ENCODE measurements around the gene DIP2C.
"Not testable (repeated sequence)": the region's sequence is repeated elsewhere in the genome, so short reads cannot be mapped to it uniquely, and the experiment has no call there.

DIP2C gene

GRCh38 chr10:550665-551372, 138.6 kb downstream of the DIP2C start:
- DNase-seq, result no peak

GRCh38 chr10:549391-549790, 140.1 kb downstream of the DIP2C start:
- no peak for DNase-seq

- no peak for DNase-seq
These were observed 141.1 kb downstream of the DIP2C start for GRCh38 chr10:548238-548901.

GRCh38 chr10:547591-548081, 141.8 kb downstream of the DIP2C start:
- peak; percentile 41 for DNase-seq

- no peak for DNase-seq
These were observed 142.4 kb downstream of the DIP2C start for GRCh38 chr10:546971-547590.

GRCh38 chr10:546451-546850, 143.0 kb downstream of the DIP2C start:
- DNase-seq, result no peak

GRCh38 chr10:543862-544822, 145.3 kb downstream of the DIP2C start:
- DNase-seq, result no peak

- no peak for DNase-seq
These were observed 146.3 kb downstream of the DIP2C start for GRCh38 chr10:543131-543530.

GRCh38 chr10:541750-542371, 147.6 kb downstream of the DIP2C start:
- peak; percentile 5 for DNase-seq

GRCh38 chr10:541041-541440, 148.4 kb downstream of the DIP2C start:
- DNase-seq, result no peak

GRCh38 chr10:538895-539294, 150.6 kb downstream of the DIP2C start:
- no peak for DNase-seq

GRCh38 chr10:536935-537334, 152.5 kb downstream of the DIP2C start:
- no peak for DNase-seq

GRCh38 chr10:536371-536925, 153.0 kb downstream of the DIP2C start:
- DNase-seq, result no peak

GRCh38 chr10:535952-536351, 153.5 kb downstream of the DIP2C start:
- no peak for DNase-seq

GRCh38 chr10:535051-535450, 154.4 kb downstream of the DIP2C start:
- DNase-seq, result no peak

- peak; percentile 11 for DNase-seq
These were observed 155.4 kb downstream of the DIP2C start for GRCh38 chr10:534047-534566.

GRCh38 chr10:533611-534010, 155.9 kb downstream of the DIP2C start:
- DNase-seq, result no peak

- no peak for DNase-seq
These were observed 156.3 kb downstream of the DIP2C start for GRCh38 chr10:533186-533585.

GRCh38 chr10:532331-532730, 157.1 kb downstream of the DIP2C start:
- not testable (repeated sequence) for DNase-seq

GRCh38 chr10:531541-531940, 157.9 kb downstream of the DIP2C start:
- no peak for DNase-seq

GRCh38 chr10:530717-531116, 158.8 kb downstream of the DIP2C start:
- DNase-seq, result no peak

Measured in NCI-H82 (cell line).